HepG2 (cell line): Measurements from ENCODE around the gene KSR1. TPM values are rescaled to one million over a fixed set of nuclear protein-coding genes. Genes with fewer than 3 reads are reported as not detected.
A peak's percentile ranks its signal among the peaks of the same experiment; 100 is the strongest.

ENCODE experiments used
- EED ChIP-seq: sonication (generic); formaldehyde crosslinking; IDR thresholded peaks from 2 replicates; pipeline ENCODE4 v1.5.0; 2020; ENCODE audit warnings: mild to moderate bottlenecking, missing genetic modification reagents
- FIP1L1 ChIP-seq: fragments of 200-400 bp; formaldehyde crosslinking; IDR thresholded peaks from 2 replicates; pipeline ENCODE4 v1.6.1; 2018; ENCODE audit warnings: low read depth, mild to moderate bottlenecking, low read length, moderate library complexity, borderline replicate concordance; ENCODE audit not compliant: insufficient read depth
- GABPA ChIP-seq, 2 experiments: IDR thresholded peaks; 2 replicates each; pipeline ENCODE4 v1.6.1; 2011 to 2016; ENCODE audit warnings: low read depth in 2 of 2, low read length in 1 of 2, missing biosample characterization in 1 of 2, missing genetic modification characterization in 1 of 2
- KLF12 ChIP-seq: sonication (generic); formaldehyde crosslinking; IDR thresholded peaks from 2 replicates; pipeline ENCODE4 v1.4.0; 2020; ENCODE audit warnings: missing genetic modification reagents, borderline replicate concordance
- MIER2 ChIP-seq: IDR thresholded peaks from 2 replicates; pipeline ENCODE4 v1.6.1; 2016; ENCODE audit warnings: missing biosample characterization, missing genetic modification reagents
- NR2F1 ChIP-seq, 2 experiments: fragments of 450-650 bp in 1 of 2; formaldehyde crosslinking in 1 of 2; IDR thresholded peaks; 2 replicates each; pipeline versions ENCODE4 v1.5.0 to v1.6.1; 2016 to 2020; ENCODE audit warnings: mild to moderate bottlenecking in 1 of 2, missing compliant biosample characterization in 1 of 2, missing genetic modification reagents in 1 of 2, moderate library complexity in 1 of 2
- PAWR ChIP-seq: sonication (generic); formaldehyde crosslinking; IDR thresholded peaks from 2 replicates; pipeline ENCODE4 v1.4.0; 2020; ENCODE audit warnings: missing genetic modification reagents, mild to moderate bottlenecking, borderline replicate concordance
- ZNF260 ChIP-seq: sonication (generic); formaldehyde crosslinking; IDR thresholded peaks from 2 replicates; pipeline ENCODE4 v1.4.0; 2020; ENCODE audit warnings: missing genetic modification reagents, low read depth, mild to moderate bottlenecking, borderline replicate concordance
- ZNF354B ChIP-seq: sonication (generic); formaldehyde crosslinking; IDR thresholded peaks from 2 replicates; pipeline ENCODE4 v1.8.0; 2022; ENCODE audit warnings: mild to moderate bottlenecking, missing genetic modification reagents
- ZSCAN22 ChIP-seq: sonication (generic); formaldehyde crosslinking; IDR thresholded peaks from 2 replicates; pipeline ENCODE4 v1.4.0; 2020; ENCODE audit warnings: mild to moderate bottlenecking, missing genetic modification reagents
- polyA plus RNA-seq, 8 experiments: library from polyadenylated mRNA; depleted of rRNA in 3 of 8; stranded (reverse) in 7 of 8; unstranded in 1 of 8; fragments of >200 nt; fragmentation: Illumina TruSeq in 4 of 8; extraction: Trizol in 4 of 8; gene quantifications; 2 replicates each; pipeline versions ENCODE4 v1.2.1 to v1.2.3, GENCODE V29; 2011 to 2016; ENCODE audit warnings: low read depth in 4 of 8, missing spikeins in 1 of 8, mixed read lengths in 1 of 8; ENCODE audit not compliant: insufficient read depth in 1 of 8
- total RNA-seq, 5 experiments: library from RNA; depleted of rRNA; stranded (reverse); fragments of >200 nt; fragmentation: Illumina TruSeq; extraction: Trizol; gene quantifications; 2 replicates each; pipeline ENCODE4 v1.2.3, GENCODE V29; 2016; ENCODE audit warnings: low read depth in 1 of 5
- TF ChIP-seq, protein P1 (sequence below): sonication (generic); formaldehyde crosslinking; IDR thresholded peaks from 2 replicates; pipeline ENCODE4 v1.8.0; 2022; ENCODE audit warnings: mild to moderate bottlenecking, missing genetic modification reagents, moderate library complexity
- TF ChIP-seq, protein P2 (sequence below): sonication (generic); formaldehyde crosslinking; IDR thresholded peaks from 2 replicates; pipeline ENCODE4 v1.5.0; 2020; ENCODE audit warnings: mild to moderate bottlenecking, missing genetic modification reagents, moderate library complexity
- TF ChIP-seq, protein P3 (sequence below): sonication (generic); formaldehyde crosslinking; IDR thresholded peaks from 2 replicates; pipeline ENCODE4 v1.5.0; 2020; ENCODE audit warnings: mild to moderate bottlenecking, missing genetic modification reagents, borderline replicate concordance
- TF ChIP-seq, protein P4 (sequence below): sonication (generic); formaldehyde crosslinking; IDR thresholded peaks from 2 replicates; pipeline ENCODE4 v1.9.0; 2021; ENCODE audit warnings: mild to moderate bottlenecking, missing genetic modification reagents

KSR1 gene
- total and polyA plus RNA-seq, 2 of the 13 experiments (the other 11 are each of a cell fraction or from before 2014, with no cell fraction given), result 10.1 to 16.6 TPM

DNA sequence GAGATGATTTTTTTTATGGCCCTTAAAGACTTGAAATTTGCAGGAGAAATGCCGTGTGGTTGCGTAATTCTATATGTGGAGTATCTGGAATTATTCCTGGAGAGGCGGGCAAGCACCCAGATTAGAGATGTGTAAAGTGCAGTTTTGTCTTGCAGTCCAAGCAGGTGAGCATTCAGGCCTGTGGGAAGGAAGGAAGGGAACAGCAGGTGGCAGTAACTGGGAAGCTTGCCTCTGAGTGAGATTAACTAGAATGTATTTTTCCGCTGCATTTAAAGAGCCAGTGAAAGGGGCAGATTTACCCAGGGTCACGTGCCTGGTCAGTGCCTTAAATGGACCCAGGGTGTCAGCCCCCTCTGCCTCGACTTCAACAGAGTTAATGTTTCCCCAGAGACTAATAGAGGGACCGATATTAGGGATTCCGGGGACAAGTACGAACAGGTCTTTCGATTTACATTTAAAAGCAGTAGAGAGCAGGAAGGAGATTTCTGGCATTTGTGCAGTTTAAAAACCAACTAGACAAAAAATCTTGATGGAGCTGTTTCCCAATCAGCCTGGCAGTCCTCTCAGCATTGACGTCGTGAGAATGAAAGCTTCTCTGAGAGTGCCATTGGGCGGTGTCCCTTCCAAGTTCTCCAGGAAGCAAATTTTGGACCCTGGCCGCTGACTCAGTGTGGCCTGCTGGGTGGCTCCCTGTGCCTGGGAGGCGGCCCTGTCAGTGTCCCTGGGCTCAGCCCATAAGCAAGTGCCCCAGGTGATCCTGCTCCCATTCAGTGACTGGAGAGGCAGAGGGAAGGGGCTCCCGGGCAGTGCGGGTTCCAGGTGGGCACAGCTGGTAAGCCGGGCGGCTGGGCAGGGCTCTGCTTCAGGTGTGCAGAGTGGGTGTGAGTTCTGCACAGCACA is 38.2 kb downstream of the KSR1 start (continued):
- TF ChIP-seq NR2F1 (CRISPR knock-in tag; IDR thresholded peaks at IDR 0.05) (no peak), ZNF354B (CRISPR knock-in tag) (no peak), EED (CRISPR knock-in tag) (no peak), ZSCAN22 (no peak), MIER2 (CRISPR knock-in tag) (no peak), GABPA (IDR thresholded peaks at IDR 0.05; ENCODE audit: low read depth, low read length) (no peak), GABPA (CRISPR knock-in tag; IDR thresholded peaks at IDR 0.05; ENCODE audit: low read depth) (no peak), KLF12 (CRISPR knock-in tag) (peak; percentile 68; the same call in 1 of the 2 replicates), PAWR (no peak), FIP1L1 (no peak), ZNF260 (CRISPR knock-in tag) (no peak)
- TF ChIP-seq, protein P1, sequence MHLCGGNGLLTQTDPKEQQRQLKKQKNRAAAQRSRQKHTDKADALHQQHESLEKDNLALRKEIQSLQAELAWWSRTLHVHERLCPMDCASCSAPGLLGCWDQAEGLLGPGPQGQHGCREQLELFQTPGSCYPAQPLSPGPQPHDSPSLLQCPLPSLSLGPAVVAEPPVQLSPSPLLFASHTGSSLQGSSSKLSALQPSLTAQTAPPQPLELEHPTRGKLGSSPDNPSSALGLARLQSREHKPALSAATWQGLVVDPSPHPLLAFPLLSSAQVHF (CRISPR knock-in tag), result no peak
- TF ChIP-seq, protein P2, sequence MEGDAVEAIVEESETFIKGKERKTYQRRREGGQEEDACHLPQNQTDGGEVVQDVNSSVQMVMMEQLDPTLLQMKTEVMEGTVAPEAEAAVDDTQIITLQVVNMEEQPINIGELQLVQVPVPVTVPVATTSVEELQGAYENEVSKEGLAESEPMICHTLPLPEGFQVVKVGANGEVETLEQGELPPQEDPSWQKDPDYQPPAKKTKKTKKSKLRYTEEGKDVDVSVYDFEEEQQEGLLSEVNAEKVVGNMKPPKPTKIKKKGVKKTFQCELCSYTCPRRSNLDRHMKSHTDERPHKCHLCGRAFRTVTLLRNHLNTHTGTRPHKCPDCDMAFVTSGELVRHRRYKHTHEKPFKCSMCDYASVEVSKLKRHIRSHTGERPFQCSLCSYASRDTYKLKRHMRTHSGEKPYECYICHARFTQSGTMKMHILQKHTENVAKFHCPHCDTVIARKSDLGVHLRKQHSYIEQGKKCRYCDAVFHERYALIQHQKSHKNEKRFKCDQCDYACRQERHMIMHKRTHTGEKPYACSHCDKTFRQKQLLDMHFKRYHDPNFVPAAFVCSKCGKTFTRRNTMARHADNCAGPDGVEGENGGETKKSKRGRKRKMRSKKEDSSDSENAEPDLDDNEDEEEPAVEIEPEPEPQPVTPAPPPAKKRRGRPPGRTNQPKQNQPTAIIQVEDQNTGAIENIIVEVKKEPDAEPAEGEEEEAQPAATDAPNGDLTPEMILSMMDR, result peak; percentile 89
- TF ChIP-seq, protein P3, sequence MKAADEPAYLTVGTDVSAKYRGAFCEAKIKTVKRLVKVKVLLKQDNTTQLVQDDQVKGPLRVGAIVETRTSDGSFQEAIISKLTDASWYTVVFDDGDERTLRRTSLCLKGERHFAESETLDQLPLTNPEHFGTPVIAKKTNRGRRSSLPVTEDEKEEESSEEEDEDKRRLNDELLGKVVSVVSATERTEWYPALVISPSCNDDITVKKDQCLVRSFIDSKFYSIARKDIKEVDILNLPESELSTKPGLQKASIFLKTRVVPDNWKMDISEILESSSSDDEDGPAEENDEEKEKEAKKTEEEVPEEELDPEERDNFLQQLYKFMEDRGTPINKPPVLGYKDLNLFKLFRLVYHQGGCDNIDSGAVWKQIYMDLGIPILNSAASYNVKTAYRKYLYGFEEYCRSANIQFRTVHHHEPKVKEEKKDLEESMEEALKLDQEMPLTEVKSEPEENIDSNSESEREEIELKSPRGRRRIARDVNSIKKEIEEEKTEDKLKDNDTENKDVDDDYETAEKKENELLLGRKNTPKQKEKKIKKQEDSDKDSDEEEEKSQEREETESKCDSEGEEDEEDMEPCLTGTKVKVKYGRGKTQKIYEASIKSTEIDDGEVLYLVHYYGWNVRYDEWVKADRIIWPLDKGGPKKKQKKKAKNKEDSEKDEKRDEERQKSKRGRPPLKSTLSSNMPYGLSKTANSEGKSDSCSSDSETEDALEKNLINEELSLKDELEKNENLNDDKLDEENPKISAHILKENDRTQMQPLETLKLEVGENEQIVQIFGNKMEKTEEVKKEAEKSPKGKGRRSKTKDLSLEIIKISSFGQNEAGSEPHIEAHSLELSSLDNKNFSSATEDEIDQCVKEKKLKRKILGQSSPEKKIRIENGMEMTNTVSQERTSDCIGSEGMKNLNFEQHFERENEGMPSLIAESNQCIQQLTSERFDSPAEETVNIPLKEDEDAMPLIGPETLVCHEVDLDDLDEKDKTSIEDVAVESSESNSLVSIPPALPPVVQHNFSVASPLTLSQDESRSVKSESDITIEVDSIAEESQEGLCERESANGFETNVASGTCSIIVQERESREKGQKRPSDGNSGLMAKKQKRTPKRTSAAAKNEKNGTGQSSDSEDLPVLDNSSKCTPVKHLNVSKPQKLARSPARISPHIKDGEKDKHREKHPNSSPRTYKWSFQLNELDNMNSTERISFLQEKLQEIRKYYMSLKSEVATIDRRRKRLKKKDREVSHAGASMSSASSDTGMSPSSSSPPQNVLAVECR (CRISPR knock-in tag), result peak; percentile 59; the same call in 1 of the 2 replicates
- TF ChIP-seq, protein P4, sequence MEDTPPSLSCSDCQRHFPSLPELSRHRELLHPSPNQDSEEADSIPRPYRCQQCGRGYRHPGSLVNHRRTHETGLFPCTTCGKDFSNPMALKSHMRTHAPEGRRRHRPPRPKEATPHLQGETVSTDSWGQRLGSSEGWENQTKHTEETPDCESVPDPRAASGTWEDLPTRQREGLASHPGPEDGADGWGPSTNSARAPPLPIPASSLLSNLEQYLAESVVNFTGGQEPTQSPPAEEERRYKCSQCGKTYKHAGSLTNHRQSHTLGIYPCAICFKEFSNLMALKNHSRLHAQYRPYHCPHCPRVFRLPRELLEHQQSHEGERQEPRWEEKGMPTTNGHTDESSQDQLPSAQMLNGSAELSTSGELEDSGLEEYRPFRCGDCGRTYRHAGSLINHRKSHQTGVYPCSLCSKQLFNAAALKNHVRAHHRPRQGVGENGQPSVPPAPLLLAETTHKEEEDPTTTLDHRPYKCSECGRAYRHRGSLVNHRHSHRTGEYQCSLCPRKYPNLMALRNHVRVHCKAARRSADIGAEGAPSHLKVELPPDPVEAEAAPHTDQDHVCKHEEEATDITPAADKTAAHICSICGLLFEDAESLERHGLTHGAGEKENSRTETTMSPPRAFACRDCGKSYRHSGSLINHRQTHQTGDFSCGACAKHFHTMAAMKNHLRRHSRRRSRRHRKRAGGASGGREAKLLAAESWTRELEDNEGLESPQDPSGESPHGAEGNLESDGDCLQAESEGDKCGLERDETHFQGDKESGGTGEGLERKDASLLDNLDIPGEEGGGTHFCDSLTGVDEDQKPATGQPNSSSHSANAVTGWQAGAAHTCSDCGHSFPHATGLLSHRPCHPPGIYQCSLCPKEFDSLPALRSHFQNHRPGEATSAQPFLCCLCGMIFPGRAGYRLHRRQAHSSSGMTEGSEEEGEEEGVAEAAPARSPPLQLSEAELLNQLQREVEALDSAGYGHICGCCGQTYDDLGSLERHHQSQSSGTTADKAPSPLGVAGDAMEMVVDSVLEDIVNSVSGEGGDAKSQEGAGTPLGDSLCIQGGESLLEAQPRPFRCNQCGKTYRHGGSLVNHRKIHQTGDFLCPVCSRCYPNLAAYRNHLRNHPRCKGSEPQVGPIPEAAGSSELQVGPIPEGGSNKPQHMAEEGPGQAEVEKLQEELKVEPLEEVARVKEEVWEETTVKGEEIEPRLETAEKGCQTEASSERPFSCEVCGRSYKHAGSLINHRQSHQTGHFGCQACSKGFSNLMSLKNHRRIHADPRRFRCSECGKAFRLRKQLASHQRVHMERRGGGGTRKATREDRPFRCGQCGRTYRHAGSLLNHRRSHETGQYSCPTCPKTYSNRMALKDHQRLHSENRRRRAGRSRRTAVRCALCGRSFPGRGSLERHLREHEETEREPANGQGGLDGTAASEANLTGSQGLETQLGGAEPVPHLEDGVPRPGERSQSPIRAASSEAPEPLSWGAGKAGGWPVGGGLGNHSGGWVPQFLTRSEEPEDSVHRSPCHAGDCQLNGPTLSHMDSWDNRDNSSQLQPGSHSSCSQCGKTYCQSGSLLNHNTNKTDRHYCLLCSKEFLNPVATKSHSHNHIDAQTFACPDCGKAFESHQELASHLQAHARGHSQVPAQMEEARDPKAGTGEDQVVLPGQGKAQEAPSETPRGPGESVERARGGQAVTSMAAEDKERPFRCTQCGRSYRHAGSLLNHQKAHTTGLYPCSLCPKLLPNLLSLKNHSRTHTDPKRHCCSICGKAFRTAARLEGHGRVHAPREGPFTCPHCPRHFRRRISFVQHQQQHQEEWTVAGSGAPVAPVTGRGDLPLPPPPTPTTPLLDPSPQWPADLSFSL (CRISPR knock-in tag), result no peak
